HepG2 (cell line): Measurements from ENCODE around the gene DNPEP. TPM values are rescaled to one million over a fixed set of nuclear protein-coding genes. Genes with fewer than 3 reads are reported as not detected.

Experiments
- CBX1 ChIP-seq: IDR thresholded peaks from one replicate; pipeline ENCODE4 v1.6.1; 2016; ENCODE audit warnings: antibody characterized with exemption, low read depth
- CCAR2 ChIP-seq: fragments of 200-400 bp; formaldehyde crosslinking; optimal IDR thresholded peaks from 2 replicates; pipeline ENCODE3; 2018; ENCODE audit warnings: low read depth, mild to moderate bottlenecking, low read length, moderate library complexity
- FOXO4 ChIP-seq: sonication (generic); formaldehyde crosslinking; conservative IDR thresholded peaks from 2 replicates; pipeline ENCODE4 v1.8.1; 2023; ENCODE audit warnings: missing genetic modification reagents
- KLF15 ChIP-seq: sonication (generic); formaldehyde crosslinking; IDR thresholded peaks from 2 replicates; pipeline ENCODE4 v1.8.1; 2023; ENCODE audit warnings: borderline replicate concordance, mild to moderate bottlenecking, inconsistent platforms, missing genetic modification reagents, mixed read lengths
- SETDB1 ChIP-seq: sonication (generic); formaldehyde crosslinking; IDR thresholded peaks from 2 replicates; pipeline ENCODE4 v1.5.1; 2020; ENCODE audit warnings: missing genetic modification reagents, mild to moderate bottlenecking, borderline replicate concordance
- SNAPC2 ChIP-seq: sonication (generic); formaldehyde crosslinking; IDR thresholded peaks from 2 replicates; pipeline ENCODE4 v1.8.1; 2022; ENCODE audit warnings: mild to moderate bottlenecking, missing genetic modification reagents
- TARDBP ChIP-seq: sonication (generic); formaldehyde crosslinking; IDR thresholded peaks from 2 replicates; pipeline ENCODE4 v1.8.0; 2022; ENCODE audit warnings: mild to moderate bottlenecking, missing genetic modification reagents
- ZBTB3 ChIP-seq: sonication (generic); formaldehyde crosslinking; IDR thresholded peaks from 2 replicates; pipeline ENCODE4 v1.4.0; 2020; ENCODE audit warnings: low read depth, mild to moderate bottlenecking, moderate library complexity, missing genetic modification reagents, borderline replicate concordance
- ZBTB38 ChIP-seq: sonication (generic); formaldehyde crosslinking; IDR thresholded peaks from 2 replicates; pipeline ENCODE4 v1.5.1; 2020; ENCODE audit warnings: mild to moderate bottlenecking, missing genetic modification reagents
- ZNF234 ChIP-seq: sonication (generic); formaldehyde crosslinking; conservative IDR thresholded peaks from 2 replicates; pipeline ENCODE4 v1.5.1; 2020; ENCODE audit warnings: mild to moderate bottlenecking, missing genetic modification reagents
- ZNF263 ChIP-seq: sonication (generic); formaldehyde crosslinking; IDR thresholded peaks from 2 replicates; pipeline ENCODE4 v1.4.0; 2020; ENCODE audit warnings: missing genetic modification reagents
- ZNF292 ChIP-seq: sonication (generic); formaldehyde crosslinking; IDR thresholded peaks from 2 replicates; pipeline ENCODE4 v1.8.1; 2022; ENCODE audit warnings: mild to moderate bottlenecking, low read depth, missing genetic modification reagents, borderline replicate concordance
- ZNF660 ChIP-seq: sonication (generic); formaldehyde crosslinking; IDR thresholded peaks from 2 replicates; pipeline ENCODE4 v1.5.1; 2020; ENCODE audit warnings: mild to moderate bottlenecking, low read depth, missing genetic modification reagents, borderline replicate concordance
- ZNF709 ChIP-seq: sonication (generic); formaldehyde crosslinking; IDR thresholded peaks from 2 replicates; pipeline ENCODE4 v1.5.0; 2020; ENCODE audit warnings: mild to moderate bottlenecking, missing genetic modification reagents
- ZSCAN20 ChIP-seq: sonication (generic); formaldehyde crosslinking; IDR thresholded peaks from 2 replicates; pipeline ENCODE4 v1.4.0; 2020; ENCODE audit warnings: missing genetic modification reagents, mild to moderate bottlenecking, borderline replicate concordance
- ZSCAN30 ChIP-seq: sonication (generic); formaldehyde crosslinking; IDR thresholded peaks from 2 replicates; pipeline ENCODE4 v1.5.0; 2020; ENCODE audit warnings: mild to moderate bottlenecking, missing genetic modification reagents
- polyA plus RNA-seq, 8 experiments: library from polyadenylated mRNA; depleted of rRNA in 3 of 8; stranded (reverse) in 7 of 8; unstranded in 1 of 8; fragments of >200 nt; fragmentation: Illumina TruSeq in 4 of 8; extraction: Trizol in 4 of 8; gene quantifications; 2 replicates each; pipeline versions ENCODE4 v1.2.1 to v1.2.3, GENCODE V29; 2011 to 2016; ENCODE audit warnings: low read depth in 4 of 8, missing spikeins in 1 of 8, mixed read lengths in 1 of 8; ENCODE audit not compliant: insufficient read depth in 1 of 8
- total RNA-seq, 5 experiments: library from RNA; depleted of rRNA; stranded (reverse); fragments of >200 nt; fragmentation: Illumina TruSeq; extraction: Trizol; gene quantifications; 2 replicates each; pipeline ENCODE4 v1.2.3, GENCODE V29; 2016; ENCODE audit warnings: low read depth in 1 of 5
- TF ChIP-seq, protein P1 (sequence below): sonication (generic); formaldehyde crosslinking; IDR thresholded peaks from 2 replicates; pipeline ENCODE4 v1.4.0; 2020; ENCODE audit warnings: missing genetic modification reagents
- TF ChIP-seq, protein P2 (sequence below): sonication (generic); formaldehyde crosslinking; IDR thresholded peaks from 2 replicates; pipeline ENCODE4 v1.4.0; 2020; ENCODE audit warnings: missing genetic modification reagents, mild to moderate bottlenecking, borderline replicate concordance
- TF ChIP-seq, protein P3 (sequence below): sonication (generic); formaldehyde crosslinking; IDR thresholded peaks from 2 replicates; pipeline ENCODE4 v1.8.0; 2022; ENCODE audit warnings: low read depth, missing genetic modification reagents
- TF ChIP-seq, protein P4 (sequence below): sonication (generic); formaldehyde crosslinking; IDR thresholded peaks from 2 replicates; pipeline ENCODE4 v1.5.0; 2020; ENCODE audit warnings: missing genetic modification reagents

DNPEP gene
- total and polyA plus RNA-seq, 2 of the 13 experiments (the other 11 are each of a cell fraction or from before 2014, with no cell fraction given) = 104 to 109 TPM

GRCh38 chr2:219387306-219388120 is at the start of gene DNPEP (continued):
- TF ChIP-seq, protein P1, sequence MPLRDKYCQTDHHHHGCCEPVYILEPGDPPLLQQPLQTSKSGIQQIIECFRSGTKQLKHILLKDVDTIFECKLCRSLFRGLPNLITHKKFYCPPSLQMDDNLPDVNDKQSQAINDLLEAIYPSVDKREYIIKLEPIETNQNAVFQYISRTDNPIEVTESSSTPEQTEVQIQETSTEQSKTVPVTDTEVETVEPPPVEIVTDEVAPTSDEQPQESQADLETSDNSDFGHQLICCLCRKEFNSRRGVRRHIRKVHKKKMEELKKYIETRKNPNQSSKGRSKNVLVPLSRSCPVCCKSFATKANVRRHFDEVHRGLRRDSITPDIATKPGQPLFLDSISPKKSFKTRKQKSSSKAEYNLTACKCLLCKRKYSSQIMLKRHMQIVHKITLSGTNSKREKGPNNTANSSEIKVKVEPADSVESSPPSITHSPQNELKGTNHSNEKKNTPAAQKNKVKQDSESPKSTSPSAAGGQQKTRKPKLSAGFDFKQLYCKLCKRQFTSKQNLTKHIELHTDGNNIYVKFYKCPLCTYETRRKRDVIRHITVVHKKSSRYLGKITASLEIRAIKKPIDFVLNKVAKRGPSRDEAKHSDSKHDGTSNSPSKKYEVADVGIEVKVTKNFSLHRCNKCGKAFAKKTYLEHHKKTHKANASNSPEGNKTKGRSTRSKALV = no peak
- TF ChIP-seq ZBTB38 (no peak), ZNF234 (CRISPR knock-in tag) (peak; percentile 94), ZNF292 (CRISPR knock-in tag) (no peak), SETDB1 (CRISPR knock-in tag) (no peak), ZSCAN30 (no peak), ZNF263 (CRISPR knock-in tag) (no peak), CBX1 (no peak), TARDBP (peak; percentile 80), ZBTB3 (CRISPR knock-in tag) (peak; percentile 43; the same call in 1 of the 2 replicates), ZSCAN20 (CRISPR knock-in tag) (no peak; the same call in 1 of the 2 replicates), FOXO4 (CRISPR knock-in tag) (no peak), ZNF660 (CRISPR knock-in tag) (no peak), SNAPC2 (CRISPR knock-in tag) (0 out of 2 replicates have a peak, but pooled peaks have one; percentile 54), ZNF709 (CRISPR knock-in tag) (peak; percentile 73; the same call in 1 of the 2 replicates), KLF15 (CRISPR knock-in tag) (no peak), CCAR2 (no peak)
- TF ChIP-seq, protein P2, sequence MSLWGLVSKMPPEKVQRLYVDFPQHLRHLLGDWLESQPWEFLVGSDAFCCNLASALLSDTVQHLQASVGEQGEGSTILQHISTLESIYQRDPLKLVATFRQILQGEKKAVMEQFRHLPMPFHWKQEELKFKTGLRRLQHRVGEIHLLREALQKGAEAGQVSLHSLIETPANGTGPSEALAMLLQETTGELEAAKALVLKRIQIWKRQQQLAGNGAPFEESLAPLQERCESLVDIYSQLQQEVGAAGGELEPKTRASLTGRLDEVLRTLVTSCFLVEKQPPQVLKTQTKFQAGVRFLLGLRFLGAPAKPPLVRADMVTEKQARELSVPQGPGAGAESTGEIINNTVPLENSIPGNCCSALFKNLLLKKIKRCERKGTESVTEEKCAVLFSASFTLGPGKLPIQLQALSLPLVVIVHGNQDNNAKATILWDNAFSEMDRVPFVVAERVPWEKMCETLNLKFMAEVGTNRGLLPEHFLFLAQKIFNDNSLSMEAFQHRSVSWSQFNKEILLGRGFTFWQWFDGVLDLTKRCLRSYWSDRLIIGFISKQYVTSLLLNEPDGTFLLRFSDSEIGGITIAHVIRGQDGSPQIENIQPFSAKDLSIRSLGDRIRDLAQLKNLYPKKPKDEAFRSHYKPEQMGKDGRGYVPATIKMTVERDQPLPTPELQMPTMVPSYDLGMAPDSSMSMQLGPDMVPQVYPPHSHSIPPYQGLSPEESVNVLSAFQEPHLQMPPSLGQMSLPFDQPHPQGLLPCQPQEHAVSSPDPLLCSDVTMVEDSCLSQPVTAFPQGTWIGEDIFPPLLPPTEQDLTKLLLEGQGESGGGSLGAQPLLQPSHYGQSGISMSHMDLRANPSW (CRISPR knock-in tag) = no peak
- TF ChIP-seq, protein P3, sequence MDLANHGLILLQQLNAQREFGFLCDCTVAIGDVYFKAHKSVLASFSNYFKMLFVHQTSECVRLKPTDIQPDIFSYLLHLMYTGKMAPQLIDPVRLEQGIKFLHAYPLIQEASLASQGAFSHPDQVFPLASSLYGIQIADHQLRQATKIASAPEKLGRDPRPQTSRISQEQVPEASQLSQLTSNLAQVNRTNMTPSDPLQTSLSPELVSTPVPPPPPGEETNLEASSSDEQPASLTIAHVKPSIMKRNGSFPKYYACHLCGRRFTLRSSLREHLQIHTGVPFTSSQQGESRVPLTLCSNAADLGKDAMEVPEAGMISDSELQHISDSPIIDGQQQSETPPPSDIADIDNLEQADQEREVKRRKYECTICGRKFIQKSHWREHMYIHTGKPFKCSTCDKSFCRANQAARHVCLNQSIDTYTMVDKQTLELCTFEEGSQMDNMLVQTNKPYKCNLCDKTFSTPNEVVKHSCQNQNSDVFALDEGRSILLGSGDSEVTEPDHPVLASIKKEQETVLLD (CRISPR knock-in tag) = no peak
- TF ChIP-seq, protein P4, sequence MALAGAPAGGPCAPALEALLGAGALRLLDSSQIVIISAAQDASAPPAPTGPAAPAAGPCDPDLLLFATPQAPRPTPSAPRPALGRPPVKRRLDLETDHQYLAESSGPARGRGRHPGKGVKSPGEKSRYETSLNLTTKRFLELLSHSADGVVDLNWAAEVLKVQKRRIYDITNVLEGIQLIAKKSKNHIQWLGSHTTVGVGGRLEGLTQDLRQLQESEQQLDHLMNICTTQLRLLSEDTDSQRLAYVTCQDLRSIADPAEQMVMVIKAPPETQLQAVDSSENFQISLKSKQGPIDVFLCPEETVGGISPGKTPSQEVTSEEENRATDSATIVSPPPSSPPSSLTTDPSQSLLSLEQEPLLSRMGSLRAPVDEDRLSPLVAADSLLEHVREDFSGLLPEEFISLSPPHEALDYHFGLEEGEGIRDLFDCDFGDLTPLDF (CRISPR knock-in tag) = no peak
